Retina (tissue), 1 donor: ENCODE measurements around the gene CEP126.
A peak's percentile ranks its signal among the peaks of the same experiment; 100 is the strongest.

Experiments used
- DNase-seq: peaks from one replicate; pipeline ENCODE4 v3.0.0-alpha.2; 2016

Gene CEP126

GRCh38 chr11:101914738-101915426 is at the start of gene CEP126:
TSS of gene CEP126 (plus strand) at chr11:101915010. CDS start at chr11:101915285, 275 bp downstream.
- DNase-seq = peak; percentile 98

- DNase-seq = no peak
Measured at GRCh38 chr11:101866619-101867491, 48.0 kb upstream of the CEP126 start.

GRCh38 chr11:101867951-101868350 is 46.9 kb upstream of the CEP126 start:
- no peak for DNase-seq

- DNase-seq = no peak
Measured at GRCh38 chr11:101870510-101870909, 44.3 kb upstream of the CEP126 start.

- no peak for DNase-seq
Measured at GRCh38 chr11:101872171-101872882, 42.5 kb upstream of the CEP126 start.

- DNase-seq = no peak
Measured at GRCh38 chr11:101880222-101880621, 34.6 kb upstream of the CEP126 start.

- DNase-seq = no peak
Measured at GRCh38 chr11:101881586-101881985, 33.2 kb upstream of the CEP126 start.

- DNase-seq = no peak
Measured at GRCh38 chr11:101885631-101886030, 29.2 kb upstream of the CEP126 start.

- DNase-seq = no peak
Measured at GRCh38 chr11:101889767-101890166, 25.0 kb upstream of the CEP126 start.

GRCh38 chr11:101894505-101894904 is 20.3 kb upstream of the CEP126 start:
- no peak for DNase-seq

GRCh38 chr11:101907815-101908214 is 7.0 kb upstream of the CEP126 start:
- DNase-seq = no peak

GRCh38 chr11:101909087-101909486 is 5.7 kb upstream of the CEP126 start:
- DNase-seq = no peak

- peak; percentile 20 for DNase-seq
Measured at GRCh38 chr11:101912823-101913284, 2.0 kb upstream of the CEP126 start.

GRCh38 chr11:101913656-101914055 is 1.2 kb upstream of the CEP126 start:
- peak; percentile 63 for DNase-seq

- DNase-seq = no peak
Measured at GRCh38 chr11:101914341-101914737, 471 bp upstream of the CEP126 start.

GRCh38 chr11:101915791-101916291 is 1.0 kb downstream of the CEP126 start:
- DNase-seq = peak; percentile 51

- peak; percentile 28 for DNase-seq
Measured at GRCh38 chr11:101916422-101916821, 1.6 kb downstream of the CEP126 start, which contains the start of gene ANGPTL5. TSS of gene ANGPTL5 (minus strand) at chr11:101916522. CDS start at chr11:101907909, 8,613 bp downstream.

- DNase-seq = no peak
Measured at GRCh38 chr11:101917226-101917625, 2.4 kb downstream of the CEP126 start.

- no peak for DNase-seq
Measured at GRCh38 chr11:101920992-101921391, 6.2 kb downstream of the CEP126 start.

- DNase-seq = no peak
Measured at GRCh38 chr11:101923554-101923953, 8.7 kb downstream of the CEP126 start.

- no peak for DNase-seq
Measured at GRCh38 chr11:101929294-101929915, 14.6 kb downstream of the CEP126 start.

- DNase-seq = no peak
Measured at GRCh38 chr11:101931692-101932091, 16.9 kb downstream of the CEP126 start.
